NB4 (cell line): ENCODE measurements around the gene PBX3.

Experiments
- CTCF ChIP-seq: IDR thresholded peaks from one replicate; pipeline ENCODE4 v1.5.1; 2012; ENCODE audit warnings: low read depth, low read length
- MYC ChIP-seq: IDR thresholded peaks from 2 replicates; pipeline ENCODE4 v1.6.1; 2011; ENCODE audit warnings: low read depth, low read length

GRCh38 chr9:125979383-125979782, 232.2 kb downstream of the PBX3 start:
- TF ChIP-seq CTCF (no peak), MYC (no peak)
